Stimulated activated CD4-positive, alpha-beta T cell treated with anti-CD3 and anti-CD28 coated beads, Interleukin-15, amount 100 ng/mL, for 48 hours (primary cell): ENCODE data around the gene ZGLP1.
"Not testable (repeated sequence)": the region's sequence is repeated elsewhere in the genome, so short reads cannot be mapped to it uniquely, and the experiment has no call there.

ENCODE experiments used
- DNase-seq, 2 donors: peaks; one replicate each; pipeline ENCODE4 v3.0.0-alpha.2; 2020; ENCODE audit warnings: low read depth in 2 of 2

The ZGLP1 gene

GRCh38 chr19:10293637-10294367 lies 15.8 kb downstream of the ZGLP1 start:
- no peak for DNase-seq

GRCh38 chr19:10292789-10293636 lies 16.6 kb downstream of the ZGLP1 start:
- no peak for DNase-seq

GRCh38 chr19:10292206-10292788 lies 17.3 kb downstream of the ZGLP1 start:
- peak; percentile 70 to 77 for DNase-seq

GRCh38 chr19:10291554-10292205 lies 17.9 kb downstream of the ZGLP1 start:
- DNase-seq = no peak

GRCh38 chr19:10290876-10291553 lies 18.6 kb downstream of the ZGLP1 start:
- no peak for DNase-seq

- DNase-seq = no peak
Measured at GRCh38 chr19:10290357-10290875, 19.2 kb downstream of the ZGLP1 start.

- no peak for DNase-seq
Measured at GRCh38 chr19:10289836-10290356, 19.7 kb downstream of the ZGLP1 start, which contains the start of gene ICAM5. ICAM5 (plus strand) TSS chr19:10289952; CDS start chr19:10290044, 92 bp downstream.

GRCh38 chr19:10289167-10289835 lies 20.3 kb downstream of the ZGLP1 start:
- DNase-seq = peak in 1 of 2 donors; percentile 64

GRCh38 chr19:10288662-10289166 lies 20.9 kb downstream of the ZGLP1 start:
- DNase-seq = no peak

GRCh38 chr19:10286803-10287737 lies 22.5 kb downstream of the ZGLP1 start, which contains the start of gene ICAM4:
ICAM4 (plus strand) TSS chr19:10286955; CDS start chr19:10287013, 58 bp downstream.
- DNase-seq = no peak

- no peak for DNase-seq
Measured at GRCh38 chr19:10285393-10285792, 24.2 kb downstream of the ZGLP1 start.

- DNase-seq = no peak
Measured at GRCh38 chr19:10284960-10285278, 24.7 kb downstream of the ZGLP1 start.

- no peak for DNase-seq
Measured at GRCh38 chr19:10284065-10284959, 25.3 kb downstream of the ZGLP1 start.

- DNase-seq = no peak
Measured at GRCh38 chr19:10283301-10284064, 26.1 kb downstream of the ZGLP1 start.

GRCh38 chr19:10282043-10282442 lies 27.6 kb downstream of the ZGLP1 start:
- not testable (repeated sequence) for DNase-seq

- DNase-seq = no peak
Measured at GRCh38 chr19:10279737-10280442, 29.7 kb downstream of the ZGLP1 start.

GRCh38 chr19:10278935-10279334 lies 30.7 kb downstream of the ZGLP1 start:
- no peak for DNase-seq
